ENCODE data around the gene TMEM59L.

Gene TMEM59L

GRCh38 chr19:18639706-18640243 lies 27.1 kb downstream of the TMEM59L start:
- H3K4me1 ChIP-seq (ENCODE audit: control insufficient read depth, insufficient read depth, low read length) = peaks cover 8% of the 10 kb centered on the region; the same call in 1 of the 2 replicates
- TF ChIP-seq GLI2 (tag by site-specific recombination; IDR thresholded peaks at IDR 0.05; ENCODE audit: borderline replicate concordance, low read depth) (no peak), ZNF202 (tag by site-specific recombination; IDR thresholded peaks at IDR 0.05; ENCODE audit: borderline replicate concordance) (no peak), ZBTB7A (tag by site-specific recombination; IDR thresholded peaks at IDR 0.05; ENCODE audit: low read depth) (no peak), ZNF311 (tag by site-specific recombination; IDR thresholded peaks at IDR 0.05; ENCODE audit: borderline replicate concordance) (no peak), PRDM2 (tag by site-specific recombination; IDR thresholded peaks at IDR 0.05; ENCODE audit: borderline replicate concordance) (no peak), ZNF645 (tag by site-specific recombination; IDR thresholded peaks at IDR 0.05) (no peak), INSM2 (tag by site-specific recombination; IDR thresholded peaks at IDR 0.05) (no peak), ZNF664 (tag by site-specific recombination; IDR thresholded peaks at IDR 0.05) (no peak), ZNF548 (tag by site-specific recombination; IDR thresholded peaks at IDR 0.05) (no peak), ZNF280C (tag by site-specific recombination; IDR thresholded peaks at IDR 0.05) (no peak), ZSCAN30 (tag by site-specific recombination; IDR thresholded peaks at IDR 0.05) (no peak), ZNF302 (tag by site-specific recombination; IDR thresholded peaks at IDR 0.05; ENCODE audit: low read depth) (no peak), ZFP37 (tag by site-specific recombination; IDR thresholded peaks at IDR 0.05) (no peak), PRDM1 (tag by site-specific recombination; IDR thresholded peaks at IDR 0.05) (no peak), ZNF837 (tag by site-specific recombination; IDR thresholded peaks at IDR 0.05) (no peak), ZNF114 (tag by site-specific recombination; IDR thresholded peaks at IDR 0.05) (no peak), HIC1 (tag by site-specific recombination; IDR thresholded peaks at IDR 0.05) (no peak), ZNF223 (tag by site-specific recombination; IDR thresholded peaks at IDR 0.05) (no peak)
- H3K4me3 ChIP-seq (ENCODE audit: low read depth, low read length) = no peak overlapping the region
- no peaks in the 10 kb centered on the region for H3K9me3 ChIP-seq (ENCODE audit: control insufficient read depth, insufficient read depth, low read depth, low read length)
- H3K27ac ChIP-seq (ENCODE audit: extremely low read depth, low read depth, low read length) = no peak overlapping the region
- ChIA-PET CTCF (interaction anchor here (0.6 kb wide), 3 partner anchors 122 to 226 kb away, joined by 3 to 4 read pairs (median 4); no protein-coding TSS in a partner anchor), POLR2A (interaction anchor here (0.7 kb wide), 1 partner anchor 124 kb away, joined by 8 read pairs; no protein-coding TSS in a partner anchor)
- no peaks in the 10 kb centered on the region; a peak in 1 of 3 replicates for H3K36me3 ChIP-seq (ENCODE audit: control insufficient read depth in 2 of 2, insufficient read depth in 1 of 2, low read length in 2 of 2)
